Endothelial cell of umbilical vein (primary cell): ENCODE results near the gene PNLIPRP2. TPM values are rescaled to one million over a fixed set of nuclear protein-coding genes. Genes with fewer than 3 reads are reported as not detected.

ENCODE experiments used
- BruUV-seq: library from RNA; stranded (reverse); fragments of 400-500 nt; replicated peaks from 2 replicates; lab custom pipeline; 2021; lab: Mats Ljungman, UMichigan
- CTCF ChIA-PET: fragments of 300-600, 350-600 bp; sonication (Branson Sonifier 250); formaldehyde crosslinking; loops from one replicate; lab custom pipeline; 2021; ENCODE audit warnings: antibody characterized with exemption, inconsistent platforms; lab: Charles Lee
- POLR2A ChIA-PET: fragments of 300-600, 350-600 bp; sonication (Branson Sonifier 250); formaldehyde crosslinking; loops from one replicate; lab custom pipeline; 2021; ENCODE audit warnings: antibody characterized with exemption, inconsistent platforms; lab: Charles Lee
- DNase-seq: peaks from one replicate; pipeline ENCODE4 v3.0.0-alpha.2; 2011; ENCODE audit warnings: low read depth, low spot score
- FAIRE-seq: peaks from 2 replicates; lab custom pipeline; 2011; peaks lifted over from hg19 to GRCh38; lab: Jason Lieb, UNC
- H2AFZ ChIP-seq: 2 replicates; pipeline ENCODE4 v1.6.0; 2012; ENCODE audit warnings: low read depth, low read length, control low read depth, inconsistent platforms
- H3K27ac ChIP-seq: 2 replicates; pipeline ENCODE4 v1.5.1; 2011; ENCODE audit warnings: low read depth, mild to moderate bottlenecking, control low read depth, low read length, moderate library complexity; ENCODE audit not compliant: insufficient read depth
- H3K27me3 ChIP-seq, 2 experiments: 2 replicates each; pipeline versions ENCODE4 v1.6.0 to v1.6.1; 2011; ENCODE audit warnings: low read length in 2 of 2, mixed read lengths in 1 of 2; ENCODE audit not compliant: control insufficient read depth in 2 of 2, insufficient read depth in 2 of 2
- H3K36me3 ChIP-seq, 2 experiments: 2 replicates in 1 of 2; 3 replicates in 1 of 2; pipeline ENCODE4 v1.5.1; 2011; ENCODE audit warnings: low read length in 2 of 2, mild to moderate bottlenecking in 1 of 2, moderate library complexity in 1 of 2; ENCODE audit not compliant: control insufficient read depth in 2 of 2, insufficient read depth in 2 of 2; ENCODE audit errors: extremely low read depth in 1 of 2
- H3K4me1 ChIP-seq: 3 replicates; pipeline ENCODE4 v1.5.1; 2011; ENCODE audit warnings: mild to moderate bottlenecking, low read length; ENCODE audit not compliant: control insufficient read depth, insufficient read depth; ENCODE audit errors: extremely low read depth
- H3K4me2 ChIP-seq: 2 replicates; pipeline ENCODE4 v1.6.1; 2011; ENCODE audit warnings: low read length, control low read depth, mixed read lengths; ENCODE audit not compliant: insufficient read depth
- H3K4me3 ChIP-seq, 3 experiments: fragments of 200-600 bp in 1 of 3; sonication (generic), shearing (Covaris generic) in 1 of 3; replicated peaks in 1 of 3; 2 replicates each; pipeline ENCODE4 v1.5.1; 2011 to 2016; ENCODE audit warnings: control low read depth in 3 of 3, low read length in 3 of 3, mild to moderate bottlenecking in 2 of 3, inconsistent platforms in 1 of 3, low read depth in 1 of 3, moderate library complexity in 1 of 3; ENCODE audit not compliant: insufficient read depth in 1 of 3
- H3K79me2 ChIP-seq: 2 replicates; pipeline ENCODE4 v1.6.0; 2012; ENCODE audit warnings: low read length, inconsistent platforms; ENCODE audit not compliant: control insufficient read depth, insufficient read depth
- H3K9ac ChIP-seq: replicated peaks from 2 replicates; pipeline ENCODE3; 2011; ENCODE audit warnings: low read length, control low read depth; ENCODE audit not compliant: insufficient read depth; ENCODE audit errors: extremely low read depth
- H3K9me1 ChIP-seq: replicated peaks from 3 replicates; pipeline ENCODE4 v1.6.0; 2011; ENCODE audit warnings: mild to moderate bottlenecking, low read length; ENCODE audit not compliant: control insufficient read depth, insufficient read depth; ENCODE audit errors: extremely low read depth
- H3K9me3 ChIP-seq: replicated peaks from 2 replicates; pipeline ENCODE4 v1.5.1; 2012; ENCODE audit warnings: low read length, inconsistent platforms; ENCODE audit not compliant: control insufficient read depth, insufficient read depth
- H4K20me1 ChIP-seq: replicated peaks from 2 replicates; pipeline ENCODE3; 2011; ENCODE audit warnings: mild to moderate bottlenecking, low read length; ENCODE audit not compliant: control insufficient read depth, insufficient read depth; ENCODE audit errors: extremely low read depth
- CTCF ChIP-seq, 2 donors: IDR thresholded peaks; 1 replicate in 1 of 2; 2 replicates in 1 of 2; pipeline ENCODE4 v1.5.1; 2011; ENCODE audit warnings: low read length in 2 of 2, mild to moderate bottlenecking in 2 of 2, moderate library complexity in 2 of 2, control low read depth in 1 of 2, inconsistent platforms in 1 of 2, low read depth in 1 of 2; ENCODE audit not compliant: insufficient read depth in 1 of 2; ENCODE audit errors: extremely low read depth in 1 of 2
- EZH2 ChIP-seq: IDR thresholded peaks from 2 replicates; pipeline ENCODE4 v1.6.1; 2012; ENCODE audit warnings: borderline replicate concordance, low read depth, mild to moderate bottlenecking, moderate library complexity, low read length, inconsistent platforms; ENCODE audit not compliant: severe bottlenecking
- FOS ChIP-seq: IDR thresholded peaks from 2 replicates; pipeline ENCODE4 v1.6.1; 2011; ENCODE audit warnings: mild to moderate bottlenecking, low read length, moderate library complexity, borderline replicate concordance; ENCODE audit not compliant: insufficient read depth
- GATA2 ChIP-seq: IDR thresholded peaks from 2 replicates; pipeline ENCODE4 v1.7.0; 2011; ENCODE audit warnings: low read depth, mild to moderate bottlenecking, moderate library complexity, mixed read lengths, low read length; ENCODE audit not compliant: insufficient read length, insufficient read depth
- JUN ChIP-seq: IDR thresholded peaks from 2 replicates; pipeline ENCODE4 v1.6.1; 2011; ENCODE audit warnings: borderline replicate concordance, low read depth; ENCODE audit not compliant: insufficient read length, insufficient read depth
- MYC ChIP-seq: IDR thresholded peaks from one replicate; pipeline ENCODE4 v1.6.1; 2011; ENCODE audit warnings: mild to moderate bottlenecking, low read depth, low read length
- POLR2A ChIP-seq: IDR thresholded peaks from 2 replicates; pipeline ENCODE4 v1.6.1; 2012; ENCODE audit warnings: low read depth, mild to moderate bottlenecking, control low read depth, low read length
- POLR2AphosphoS5 ChIP-seq: IDR thresholded peaks from 2 replicates; pipeline ENCODE4 v1.6.1; 2012; ENCODE audit warnings: low read depth, mild to moderate bottlenecking, control low read depth, low read length, moderate library complexity; ENCODE audit not compliant: insufficient read depth
- dilution Hi-C: fragments of 300-500 bp; cut with MboI; formaldehyde crosslinking; loops from one replicate; pipeline ENCODE4 v1.15.0; 2019; ENCODE audit warnings: low sequenced_read_pairs; ENCODE audit not compliant: extremely low pct_ligation_motif_present
- intact Hi-C: fragments of 100-400 bp; cut with micrococcal nuclease; formaldehyde crosslinking; loops from one replicate; pipeline ENCODE4 v1.10.0; 2022
- polyA plus RNA-seq, 4 experiments: library from polyadenylated mRNA; depleted of rRNA in 3 of 4; stranded (reverse) in 3 of 4; unstranded in 1 of 4; fragments of >200 nt; gene quantifications; 2 replicates each; pipeline versions ENCODE4 v1.2.1 to v1.2.3, GENCODE V29; 2011 to 2012; ENCODE audit warnings: missing spikeins in 1 of 4
- total RNA-seq: library from RNA; stranded (reverse); gene quantifications from 2 replicates; pipeline ENCODE4 v1.2.3, GENCODE V29; 2021
- TF ChIP-seq, protein P1 (sequence below): IDR thresholded peaks from 2 replicates; pipeline ENCODE4 v1.6.1; 2011; ENCODE audit not compliant: insufficient read depth, insufficient read length

PNLIPRP2 gene
- total and polyA plus RNA-seq, 2 donors (not counting 3 experiments of a cell fraction or from before 2014, with no cell fraction given) = not detected

DNA sequence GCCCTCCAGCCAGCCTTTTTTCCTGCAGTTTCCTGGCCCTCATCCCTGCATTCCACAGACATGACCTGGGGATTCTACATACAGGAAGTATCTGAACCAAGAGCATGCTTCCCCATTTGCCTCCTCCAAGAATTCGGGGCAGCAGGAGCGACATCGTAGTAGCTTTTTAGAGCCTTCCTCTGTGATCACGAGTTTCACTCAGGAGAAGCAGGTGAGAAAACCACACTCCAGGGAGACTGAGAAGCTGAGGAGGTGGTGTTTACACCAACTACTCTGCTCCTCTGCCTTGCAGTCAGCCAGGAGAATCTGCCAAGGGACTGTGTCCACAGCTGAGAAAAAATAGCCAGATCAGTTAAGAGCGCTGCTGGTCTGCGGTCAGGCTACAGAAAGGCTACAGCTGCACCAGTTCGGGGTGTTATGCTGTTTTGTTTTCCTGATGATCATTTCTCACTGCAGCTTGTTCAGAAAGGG lies 67.5 kb downstream of the PNLIPRP2 start:
- no peak overlapping the region for H2AFZ ChIP-seq
- H3K27me3 ChIP-seq = no peaks in the 10 kb centered on the region
- DNase-seq (no peak), FAIRE-seq (no peak)
- intact Hi-C loops = no loop called here
- no peaks in the 10 kb centered on the region for H3K9me3 ChIP-seq
- H3K27ac ChIP-seq = no peak overlapping the region
- no peaks in the 10 kb centered on the region for H3K36me3 ChIP-seq
- H3K9ac ChIP-seq = no peak overlapping the region
- TF ChIP-seq CTCF (IDR thresholded peaks at IDR 0.05; ENCODE audit: extremely low read depth in 1 of 2, insufficient read depth in 1 of 2, low read depth in 1 of 2, low read length in 2 of 2) (no peak), GATA2 (no peak), JUN (no peak), POLR2A (no peak), EZH2 (no peak), MYC (no peak), FOS (no peak), POLR2AphosphoS5 (no peak)
- TF ChIP-seq, protein P1, sequence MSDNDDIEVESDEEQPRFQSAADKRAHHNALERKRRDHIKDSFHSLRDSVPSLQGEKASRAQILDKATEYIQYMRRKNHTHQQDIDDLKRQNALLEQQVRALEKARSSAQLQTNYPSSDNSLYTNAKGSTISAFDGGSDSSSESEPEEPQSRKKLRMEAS = no peak
- H3K79me2 ChIP-seq = no peaks in the 10 kb centered on the region
- no peak overlapping the region for H3K4me2 ChIP-seq
- no peaks in the 10 kb centered on the region for H4K20me1 ChIP-seq
- no peaks in the 10 kb centered on the region for H3K4me1 ChIP-seq
- H3K4me3 ChIP-seq = no peak overlapping the region
- dilution Hi-C loops = no loop called here
- BruUV-seq = no TSS peak
- POLR2A ChIA-PET = no interaction called here
- no peaks in the 10 kb centered on the region for H3K9me1 ChIP-seq
- CTCF ChIA-PET = interaction anchor here (1.3 to 3.2 kb wide), 3 partner anchors 100 to 487 kb away, joined by 3 to 19 read pairs (median 4); no protein-coding TSS in a partner anchor
